Measurements from ENCODE around the gene PRR20B. TPM values are rescaled to one million over a fixed set of nuclear protein-coding genes. Genes with fewer than 3 reads are reported as not detected.
"Not testable (repeated sequence)": the region's sequence is repeated elsewhere in the genome, so short reads cannot be mapped to it uniquely, and the experiment has no call there.

PRR20B gene
- total RNA-seq, 1 donor from 2014 or later: not detected

GRCh38 chr13:57138988-57139387 is 8.3 kb upstream of the PRR20B start:
- H3K36me3 ChIP-seq (ENCODE audit: control insufficient read depth, insufficient read depth, low read length): no peaks in the 10 kb centered on the region
- H3K4me3 ChIP-seq (ENCODE audit: low read depth, low read length): no peak overlapping the region
- DNase-seq (ENCODE audit: low read depth): no peak
- no peak for TF ChIP-seq CTCF (IDR thresholded peaks at IDR 0.05; ENCODE audit: insufficient read depth, low read length, poor library complexity, severe bottlenecking)
- H3K27me3 ChIP-seq (ENCODE audit: control insufficient read depth, insufficient read depth, low read length): no peaks in the 10 kb centered on the region

DNA sequence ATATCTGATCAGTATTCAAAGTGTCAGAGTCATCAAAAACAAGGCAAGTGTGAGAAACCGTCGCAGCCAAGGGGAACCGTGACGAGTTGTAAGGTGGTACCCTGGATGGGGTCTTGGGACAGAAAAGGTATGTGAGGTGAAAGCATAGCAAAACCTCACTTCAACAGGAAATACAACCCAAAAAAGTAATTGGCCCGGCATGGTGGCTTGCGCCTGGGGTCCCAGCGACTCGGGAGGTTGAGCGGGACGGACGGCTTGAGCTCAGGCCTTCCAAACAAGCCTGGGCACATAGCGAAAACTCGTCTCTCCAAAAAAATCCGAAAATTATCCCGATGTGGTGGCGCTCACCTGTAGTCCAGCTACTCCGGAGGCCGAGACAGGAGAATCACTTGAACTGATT is 7.5 kb upstream of the PRR20B start:
- not testable (repeated sequence) for DNase-seq (ENCODE audit: low read depth); H3K4me3 ChIP-seq (ENCODE audit: low read depth, low read length)

DNA sequence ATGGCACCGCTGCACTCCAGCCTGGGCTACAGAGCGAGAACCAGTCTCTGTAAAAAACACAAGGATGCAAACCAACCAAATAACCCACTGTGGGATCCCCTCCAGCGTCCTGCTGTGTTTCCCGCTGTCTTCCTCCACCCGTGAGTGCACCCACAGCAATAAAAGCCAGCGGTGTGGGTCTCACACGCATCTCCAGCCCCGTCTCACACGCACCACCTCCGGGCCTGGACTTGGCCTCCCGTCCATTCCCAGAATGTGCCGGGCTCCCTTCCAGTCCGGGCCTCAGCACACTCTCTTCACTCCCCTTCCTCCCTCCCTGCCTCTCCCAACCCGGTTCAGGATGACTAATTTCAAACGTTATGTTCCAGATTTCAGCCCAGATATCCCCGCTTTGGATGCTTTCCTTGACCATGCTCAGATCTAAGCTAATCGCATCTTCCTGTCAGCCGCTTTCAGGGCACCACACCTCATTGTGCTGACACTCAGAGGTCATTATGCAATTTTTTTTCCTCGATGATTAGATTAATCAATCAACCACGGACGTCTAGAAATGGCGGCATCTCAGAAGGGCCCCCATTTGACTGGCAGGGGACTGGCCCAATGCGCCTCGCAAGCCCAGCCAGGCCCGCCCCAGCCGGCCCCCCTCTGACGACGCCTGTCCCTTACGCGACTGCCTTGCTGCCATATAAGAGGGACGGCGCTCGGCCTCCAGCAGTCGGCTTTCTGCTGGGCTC is 6.9 kb upstream of the PRR20B start, which contains the start of gene PRR20A:
TSS of gene PRR20A (plus strand) at position 684 of the 734 bp plus-strand sequence. CDS start 387 bp downstream, outside the sequence.
- H3K36me3 ChIP-seq (ENCODE audit: control insufficient read depth, insufficient read depth, low read length); DNase-seq (ENCODE audit: low read depth); H3K27me3 ChIP-seq (ENCODE audit: control insufficient read depth, insufficient read depth, low read length); H3K4me3 ChIP-seq (ENCODE audit: low read depth, low read length): not testable (repeated sequence)

More for the DNA sequence above, 7.5 kb upstream of the PRR20B start:
- not testable (repeated sequence) for H3K36me3 ChIP-seq (ENCODE audit: control insufficient read depth, insufficient read depth, low read length); H3K27me3 ChIP-seq (ENCODE audit: control insufficient read depth, insufficient read depth, low read length)

DNA sequence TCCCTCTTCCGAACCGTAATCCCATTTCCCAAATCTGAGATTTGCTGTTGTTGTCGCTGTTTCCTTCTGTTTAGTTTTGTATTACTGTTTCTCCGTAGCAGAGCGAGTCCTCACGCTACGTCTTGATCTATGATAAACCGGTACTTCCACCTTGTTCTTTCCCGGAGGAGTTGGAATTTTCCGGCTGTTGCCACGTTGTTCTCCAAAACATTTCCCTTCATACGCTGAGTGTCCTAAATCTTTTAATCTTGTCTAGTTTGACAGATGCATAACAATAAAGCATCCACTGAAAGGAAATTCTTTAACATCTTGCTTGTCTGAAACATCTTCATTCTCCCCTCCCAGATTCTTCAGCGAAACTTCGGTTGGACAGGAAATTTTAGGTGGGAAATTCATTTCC is 818 bp downstream of the PRR20B start:
- not testable (repeated sequence) for H3K36me3 ChIP-seq (ENCODE audit: control insufficient read depth, insufficient read depth, low read length); H3K4me3 ChIP-seq (ENCODE audit: low read depth, low read length); H3K27me3 ChIP-seq (ENCODE audit: control insufficient read depth, insufficient read depth, low read length); DNase-seq (ENCODE audit: low read depth)

- not testable (repeated sequence) for H3K27me3 ChIP-seq (ENCODE audit: control insufficient read depth, insufficient read depth, low read length); H3K4me3 ChIP-seq (ENCODE audit: low read depth, low read length); H3K36me3 ChIP-seq (ENCODE audit: control insufficient read depth, insufficient read depth, low read length); DNase-seq (ENCODE audit: low read depth)
These were observed 6.5 kb downstream of the PRR20B start, which contains the start of gene PRR20C for GRCh38 chr13:57153761-57154160. TSS of gene PRR20C (plus strand) at chr13:57154061. CDS start at chr13:57154448, 387 bp downstream.

- not testable (repeated sequence) for H3K4me3 ChIP-seq (ENCODE audit: low read depth, low read length); H3K27me3 ChIP-seq (ENCODE audit: control insufficient read depth, insufficient read depth, low read length); DNase-seq (ENCODE audit: low read depth); H3K36me3 ChIP-seq (ENCODE audit: control insufficient read depth, insufficient read depth, low read length)
These were observed 13.0 kb downstream of the PRR20B start, which contains the start of gene PRR20D for GRCh38 chr13:57160332-57160731. TSS of gene PRR20D (plus strand) at chr13:57160632. CDS start at chr13:57161019, 387 bp downstream.

GRCh38 chr13:57166897-57167296 is 19.6 kb downstream of the PRR20B start, which contains the start of gene PRR20E:
TSS of gene PRR20E (plus strand) at chr13:57167197. CDS start at chr13:57167584, 387 bp downstream.
- H3K4me3 ChIP-seq (ENCODE audit: low read depth, low read length); DNase-seq (ENCODE audit: low read depth); H3K27me3 ChIP-seq (ENCODE audit: control insufficient read depth, insufficient read depth, low read length); H3K36me3 ChIP-seq (ENCODE audit: control insufficient read depth, insufficient read depth, low read length): not testable (repeated sequence)

GRCh38 chr13:57191667-57192066 is 44.4 kb downstream of the PRR20B start:
- Histone ChIP-seq H3K27me3 (ENCODE audit: control insufficient read depth, insufficient read depth, low read length) (no peaks in the 10 kb centered on the region), H3K4me3 (ENCODE audit: low read depth, low read length) (no peak overlapping the region), H3K36me3 (ENCODE audit: control insufficient read depth, insufficient read depth, low read length) (no peaks in the 10 kb centered on the region)
- no peak for DNase-seq (ENCODE audit: low read depth)
- TF ChIP-seq CTCF (IDR thresholded peaks at IDR 0.05; ENCODE audit: insufficient read depth, low read length, poor library complexity, severe bottlenecking): no peak

Other genes with a start within 250 kb of the PRR20B start
- gene PRR20A, start 6.6 kb upstream of the PRR20B start, total RNA-seq: not detected in 2 replicates
- gene PRR20C, start 6.6 kb downstream of the PRR20B start, total RNA-seq: not detected in 2 replicates
- gene PRR20D, start 13.1 kb downstream of the PRR20B start, total RNA-seq: not detected in 2 replicates
- gene PRR20E, start 19.7 kb downstream of the PRR20B start, total RNA-seq: not detected in 2 replicates